ENCODE results near the gene PLAGL2.

GRCh38 chr20:32191422-32191821 is 16.1 kb downstream of the PLAGL2 start:
- TF ChIP-seq PRDM15 (CRISPR knock-in tag; IDR thresholded peaks at IDR 0.05) (no peak), CTCF (IDR thresholded peaks at IDR 0.05) (no peak), USF1 (CRISPR knock-in tag; IDR thresholded peaks at IDR 0.05) (no peak), USF2 (CRISPR knock-in tag; IDR thresholded peaks at IDR 0.05) (no peak)
